Measurements from ENCODE around the gene PJVK. TPM values are rescaled to one million over a fixed set of nuclear protein-coding genes. Genes with fewer than 3 reads are reported as not detected.

PJVK gene
- total and polyA plus RNA-seq, 2 of the 4 experiments (the other 2 are of a cell fraction), result 0.72 to 2.4 TPM

- TF ChIP-seq MAFK (IDR thresholded peaks at IDR 0.05; ENCODE audit: low read depth, low read length), result no peak
Measured at GRCh38 chr2:178477443-178478129, 26.4 kb downstream of the PJVK start (continued).

GRCh38 chr2:178478130-178478438, 26.9 kb downstream of the PJVK start:
- peak; percentile 31 for DNase-seq
- POLR2A ChIA-PET (ENCODE audit: unreplicated experiment), result no interaction called here
- intact Hi-C loops (cut with micrococcal nuclease), result loop anchor here (1.0 kb wide), 1 partner anchor 27 kb away; the partner anchor contains the start of genes PJVK and PRKRA

More at GRCh38 chr2:178478130-178478438, 26.9 kb downstream of the PJVK start:
- dilution Hi-C loops (cut with HindIII; ENCODE audit: low sequenced_read_pairs, unreplicated experiment) (no loop called here), in situ Hi-C loops (cut with MboI; ENCODE audit: low sequenced_read_pairs) (no loop called here)
- H3K14ac ChIP-seq (replicated peaks; ENCODE audit: low read depth, low read length), result peak overlapping the region; percentile 92
- H3K18ac ChIP-seq (ENCODE audit: low read depth, low read length), result peak overlapping the region; percentile 36; the same call in 1 of the 2 replicates
- CTCF ChIA-PET, result no interaction called here
- peak overlapping the region; percentile 17; the same call in 1 of the 2 replicates for H2BK120ac ChIP-seq (ENCODE audit: low read depth, low read length)
- peaks cover 6% of the 10 kb centered on the region for H3K9me1 ChIP-seq (ENCODE audit: insufficient read depth, low read length)
- peak overlapping the region; percentile 83 for H3K4me3 ChIP-seq (ENCODE audit: insufficient read depth, low read depth, low read length)
- H3K4me1 ChIP-seq (ENCODE audit: control insufficient read depth, insufficient read depth, low read length), result peaks cover 9% of the 10 kb centered on the region
- H2AK5ac ChIP-seq (ENCODE audit: low read depth, low read length), result no peak overlapping the region; the same call in 1 of the 2 replicates
- H3K4me2 ChIP-seq (ENCODE audit: low read depth, low read length), result peak overlapping the region; percentile 87
- peak overlapping the region; percentile 94 for H3K9ac ChIP-seq (ENCODE audit: low read depth, low read length)
- H3K27ac ChIP-seq (ENCODE audit: insufficient read depth, low read length), result peak overlapping the region; percentile 77
- H3K23ac ChIP-seq (ENCODE audit: low read depth, low read length), result peak overlapping the region; percentile 74
- 0 out of 2 replicates have a peak, but pooled peaks have one; percentile 5 for ATAC-seq (ENCODE audit: low read depth)
- no peaks in the 10 kb centered on the region for H3K27me3 ChIP-seq (ENCODE audit: control insufficient read depth, insufficient read depth, low read length)
- TF ChIP-seq, protein P1, sequence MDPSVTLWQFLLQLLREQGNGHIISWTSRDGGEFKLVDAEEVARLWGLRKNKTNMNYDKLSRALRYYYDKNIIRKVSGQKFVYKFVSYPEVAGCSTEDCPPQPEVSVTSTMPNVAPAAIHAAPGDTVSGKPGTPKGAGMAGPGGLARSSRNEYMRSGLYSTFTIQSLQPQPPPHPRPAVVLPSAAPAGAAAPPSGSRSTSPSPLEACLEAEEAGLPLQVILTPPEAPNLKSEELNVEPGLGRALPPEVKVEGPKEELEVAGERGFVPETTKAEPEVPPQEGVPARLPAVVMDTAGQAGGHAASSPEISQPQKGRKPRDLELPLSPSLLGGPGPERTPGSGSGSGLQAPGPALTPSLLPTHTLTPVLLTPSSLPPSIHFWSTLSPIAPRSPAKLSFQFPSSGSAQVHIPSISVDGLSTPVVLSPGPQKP (IDR thresholded peaks at IDR 0.05; ENCODE audit: borderline replicate concordance, low read depth, low read length), result no peak
- TF ChIP-seq RCOR1 (IDR thresholded peaks at IDR 0.05; ENCODE audit: insufficient replicate concordance, low read length) (no peak), CEBPB (IDR thresholded peaks at IDR 0.05; ENCODE audit: low read depth, low read length) (no peak)
- TF ChIP-seq, protein P2, sequence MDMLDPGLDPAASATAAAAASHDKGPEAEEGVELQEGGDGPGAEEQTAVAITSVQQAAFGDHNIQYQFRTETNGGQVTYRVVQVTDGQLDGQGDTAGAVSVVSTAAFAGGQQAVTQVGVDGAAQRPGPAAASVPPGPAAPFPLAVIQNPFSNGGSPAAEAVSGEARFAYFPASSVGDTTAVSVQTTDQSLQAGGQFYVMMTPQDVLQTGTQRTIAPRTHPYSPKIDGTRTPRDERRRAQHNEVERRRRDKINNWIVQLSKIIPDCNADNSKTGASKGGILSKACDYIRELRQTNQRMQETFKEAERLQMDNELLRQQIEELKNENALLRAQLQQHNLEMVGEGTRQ (IDR thresholded peaks at IDR 0.05; ENCODE audit: low read depth, low read length), result no peak
- H3K4ac ChIP-seq (ENCODE audit: low read depth, low read length), result peak overlapping the region; percentile 68
- H3K79me1 ChIP-seq (ENCODE audit: low read depth in 1 of 2, low read length in 2 of 2), result peaks cover 15 to 42% of the 10 kb centered on the region in 2 experiments
- H3K9me3 ChIP-seq (ENCODE audit: control insufficient read depth, insufficient read depth, low read length), result no peaks in the 10 kb centered on the region
- H2AFZ ChIP-seq (replicated peaks; ENCODE audit: low read length, poor library complexity), result peak overlapping the region; percentile 92
- peak overlapping the region; percentile 58 for H4K5ac ChIP-seq (ENCODE audit: low read depth, low read length)
- BruUV-seq (replicated peaks), result no TSS peak
- no peak overlapping the region for H2AK9ac ChIP-seq (replicated peaks; ENCODE audit: low read depth, low read length, poor library complexity)
- H4K20me1 ChIP-seq (ENCODE audit: insufficient read depth, low read length), result peaks cover 16% of the 10 kb centered on the region; the same call in 1 of the 2 replicates
- H3K56ac ChIP-seq (ENCODE audit: extremely low read depth, insufficient read depth, low read length), result peak overlapping the region; percentile 72; the same call in 1 of the 2 replicates
- 0% methylated on average over 5 of the region's 10 CpGs; no CpG with 5 or more reads in 1 of the 2 experiments for WGBS, 2 experiments (ENCODE audit: extremely low coverage in 2 of 2, insufficient read length in 1 of 2)
- H2BK15ac ChIP-seq (ENCODE audit: low read depth, low read length), result no peak overlapping the region
- H4K91ac ChIP-seq (ENCODE audit: insufficient read depth, low read depth, low read length), result peak overlapping the region; percentile 57; the same call in 1 of the 2 replicates
- H3K36me3 ChIP-seq (ENCODE audit: control insufficient read depth, insufficient read depth, low read length), result no peaks in the 10 kb centered on the region
- H2BK5ac ChIP-seq (ENCODE audit: low read depth, low read length, poor library complexity, severe bottlenecking), result peak overlapping the region; percentile 64
- peak overlapping the region; percentile 73 to 92 for H4K8ac ChIP-seq (ENCODE audit: low read depth in 2 of 2, low read length in 2 of 2)
- H2BK20ac ChIP-seq (ENCODE audit: low read depth, low read length), result no peak overlapping the region
